Activated CD4-positive, alpha-beta T cell treated with anti-CD3 and anti-CD28 coated beads, Interleukin-2, Interleukin-4, amounts not matched to agents 100 ng/mL and 50 ng/mL, durations not matched to agents 16 hours and 8 hours (primary cell): ENCODE results near the gene ADCY2.

Experiments used
- DNase-seq: peaks from one replicate; pipeline ENCODE4 v3.0.0-alpha.2; 2020; ENCODE audit warnings: low spot score

ADCY2 gene

GRCh38 chr5:7793895-7794294, 398.0 kb downstream of the ADCY2 start:
- DNase-seq, result no peak

GRCh38 chr5:7794311-7794710, 398.4 kb downstream of the ADCY2 start:
- no peak for DNase-seq

DNA sequence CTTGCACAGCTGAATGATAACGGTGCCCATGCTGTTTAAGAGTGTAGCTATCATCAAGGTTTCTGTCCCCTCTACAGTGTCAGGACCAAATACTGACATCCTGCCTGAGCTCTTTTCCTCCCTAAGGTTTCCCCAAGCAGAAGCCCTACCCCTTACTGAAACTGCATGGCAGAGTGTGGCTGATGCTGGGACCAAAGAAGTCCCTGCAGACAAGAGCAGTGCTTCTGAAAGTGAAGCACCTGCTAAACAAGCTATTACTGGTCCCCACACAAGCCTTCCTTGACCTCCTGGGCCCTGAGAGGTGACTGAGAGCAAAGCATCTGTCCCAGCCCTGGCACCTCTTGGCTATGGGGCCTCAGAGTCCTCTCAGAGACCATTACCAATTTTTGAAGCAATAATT, 398.9 kb downstream of the ADCY2 start:
- no peak for DNase-seq

DNA sequence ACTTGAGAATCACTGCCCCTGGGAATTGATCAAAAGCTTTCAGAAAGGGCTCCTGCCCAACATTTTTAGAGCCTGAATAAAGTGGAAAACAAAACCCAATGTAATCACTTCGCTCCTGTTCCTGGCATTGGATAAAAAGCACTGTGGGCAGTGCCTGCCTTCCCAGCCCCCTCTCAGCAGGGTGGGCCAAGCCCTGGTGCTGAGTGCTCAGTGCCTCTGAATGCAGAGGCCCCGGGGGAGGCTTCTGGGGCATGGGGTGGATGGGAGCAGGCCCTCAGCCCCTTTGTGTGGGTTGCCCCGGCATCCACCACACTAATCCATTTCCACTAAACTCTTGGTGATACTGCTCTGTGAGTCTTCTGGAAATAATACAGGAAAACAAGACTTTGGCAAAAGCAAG, 399.4 kb downstream of the ADCY2 start:
- no peak for DNase-seq

DNA sequence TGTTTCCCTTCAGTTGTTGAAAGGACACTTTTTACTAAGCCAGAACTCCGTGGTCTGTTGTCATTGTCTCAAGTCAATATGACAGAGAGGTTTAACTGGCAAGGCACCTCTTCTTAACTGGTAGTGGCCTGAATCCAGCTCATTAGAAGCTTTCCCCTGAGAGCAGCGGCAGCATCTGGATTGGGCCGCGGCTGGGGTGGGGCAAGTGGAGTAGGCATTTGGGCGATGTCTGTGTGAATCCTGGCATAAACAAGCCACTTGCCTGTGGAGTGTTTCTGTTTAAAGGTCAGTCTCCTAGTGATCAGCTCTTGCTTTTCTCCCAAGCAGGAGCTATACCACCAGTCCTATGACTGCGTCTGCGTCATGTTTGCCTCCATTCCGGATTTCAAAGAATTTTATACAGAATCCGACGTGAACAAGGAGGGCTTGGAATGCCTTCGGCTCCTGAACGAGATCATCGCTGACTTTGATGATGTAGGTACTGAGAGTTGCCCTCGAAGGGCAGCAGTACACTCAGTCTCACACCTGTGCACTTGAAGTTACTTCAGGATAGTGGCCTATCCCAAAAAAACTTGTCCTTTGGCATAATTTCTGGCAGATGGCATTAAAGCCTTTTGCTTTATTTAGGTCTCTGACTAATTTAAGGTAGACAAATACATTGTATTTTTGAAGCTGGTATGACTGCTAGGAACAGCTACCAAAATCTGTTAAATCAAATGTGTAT, 406.1 kb downstream of the ADCY2 start:
- DNase-seq, result no peak

DNA sequence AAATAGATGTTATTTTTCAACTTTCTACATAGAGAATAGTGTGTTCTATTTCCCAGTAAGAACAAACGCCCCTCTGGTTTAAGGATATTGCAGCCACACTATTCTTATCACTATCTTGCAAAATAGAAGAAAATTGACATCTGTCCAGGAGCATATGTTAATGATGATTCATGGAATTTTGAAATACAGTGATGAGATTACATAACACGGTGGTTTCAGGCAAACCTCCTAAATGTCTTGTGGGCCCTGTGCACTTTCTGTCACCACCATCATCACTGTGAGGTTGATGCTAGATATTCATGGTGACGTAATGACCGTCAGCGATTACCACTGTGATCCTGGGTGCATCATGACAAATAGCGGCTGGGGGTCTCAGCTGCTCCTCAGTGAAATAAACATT, 406.9 kb downstream of the ADCY2 start:
- no peak for DNase-seq

DNA sequence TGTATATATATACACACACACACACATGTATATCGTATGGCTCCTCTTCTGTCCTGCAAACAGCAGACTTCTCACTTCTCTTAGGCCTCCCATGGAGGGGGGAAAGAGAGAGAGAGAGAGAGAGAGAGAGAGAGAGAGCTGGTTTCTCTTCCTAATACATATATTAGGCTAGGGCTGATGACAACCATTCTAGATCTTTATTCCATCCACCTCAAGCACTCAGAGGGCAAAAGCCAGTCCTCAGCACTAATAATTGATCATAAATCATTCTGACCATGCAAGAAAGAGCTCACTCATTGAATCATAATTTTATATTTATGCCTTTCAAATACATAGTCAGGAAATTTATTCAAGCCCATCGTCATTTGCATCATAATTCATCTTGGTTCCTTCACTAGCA, 408.0 kb downstream of the ADCY2 start:
- no peak for DNase-seq

DNA sequence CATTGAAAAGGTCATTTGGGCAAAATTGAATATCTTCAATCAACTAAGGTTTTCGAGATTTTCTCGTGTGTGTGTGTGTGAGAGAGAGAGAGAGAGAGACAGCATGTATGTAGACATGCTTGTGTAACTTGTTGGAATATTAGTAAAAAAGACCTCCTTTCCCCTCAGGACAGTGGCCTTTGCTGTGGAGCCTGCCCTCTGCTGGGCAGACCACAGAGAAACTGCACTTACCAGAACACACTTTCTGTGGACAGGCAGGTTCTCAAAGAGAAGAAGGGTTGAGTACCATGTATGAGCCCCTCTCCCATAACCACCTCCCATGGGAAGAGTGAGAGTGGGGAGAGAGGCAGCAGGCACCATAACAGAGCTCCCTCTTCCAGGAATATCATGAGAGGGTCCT, 409.4 kb downstream of the ADCY2 start:
- no peak for DNase-seq

DNA sequence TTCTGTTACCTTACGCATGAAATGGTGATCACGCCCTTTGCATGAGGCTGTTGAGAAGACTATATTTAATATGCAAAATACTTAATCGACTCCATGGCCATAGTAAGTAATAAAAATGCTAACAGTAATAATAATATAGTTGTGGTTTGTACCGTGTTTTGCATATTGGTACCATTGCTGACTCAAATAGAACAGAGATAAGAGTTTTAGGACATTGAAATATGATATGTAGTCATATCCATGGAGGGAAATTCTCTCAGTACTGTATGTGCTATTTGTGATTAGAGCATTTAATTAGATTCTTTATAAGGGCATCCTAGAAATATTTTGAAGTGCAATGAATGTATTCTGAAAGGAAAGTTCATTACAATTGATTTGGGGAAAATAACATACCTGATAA, 413.1 kb downstream of the ADCY2 start:
- no peak for DNase-seq

DNA sequence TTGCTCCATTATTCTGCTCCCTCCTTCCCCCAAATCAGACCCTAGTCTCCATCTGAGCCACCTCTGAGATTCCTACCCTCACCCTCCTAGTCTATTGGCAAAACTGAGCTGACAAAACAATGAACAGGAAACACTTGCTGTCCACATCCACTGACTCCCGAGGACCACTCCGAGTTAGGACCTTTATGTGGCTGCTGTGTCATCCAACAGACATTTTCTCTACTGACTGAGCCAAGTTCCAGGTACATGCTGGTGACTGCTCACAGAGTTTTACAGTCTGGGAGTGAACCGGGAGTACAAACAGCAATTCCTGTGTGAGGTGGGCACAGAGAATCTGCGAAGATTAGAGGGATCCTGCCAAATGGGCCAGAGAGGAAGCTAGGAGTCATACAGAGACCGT, 415.8 kb downstream of the ADCY2 start:
- DNase-seq, result no peak

DNA sequence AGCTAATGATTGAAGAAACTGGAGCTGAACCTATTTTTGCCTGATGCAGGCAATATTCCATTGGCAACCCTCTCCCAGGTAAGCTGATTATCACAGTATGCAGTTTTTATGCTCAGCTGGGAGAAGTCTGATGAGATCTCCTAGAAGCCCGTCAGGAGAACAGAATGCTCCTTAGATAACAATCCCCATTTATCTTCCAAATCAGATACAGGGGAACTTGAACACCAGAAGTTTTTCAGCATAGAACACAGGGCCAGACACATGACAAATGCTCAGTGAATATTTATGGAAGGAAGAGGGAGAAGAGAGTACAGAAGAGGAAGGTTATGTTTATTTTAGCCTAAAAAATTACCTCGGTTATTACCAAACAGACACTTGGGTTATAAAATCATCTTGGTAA, 417.1 kb downstream of the ADCY2 start:
- DNase-seq, result no peak

DNA sequence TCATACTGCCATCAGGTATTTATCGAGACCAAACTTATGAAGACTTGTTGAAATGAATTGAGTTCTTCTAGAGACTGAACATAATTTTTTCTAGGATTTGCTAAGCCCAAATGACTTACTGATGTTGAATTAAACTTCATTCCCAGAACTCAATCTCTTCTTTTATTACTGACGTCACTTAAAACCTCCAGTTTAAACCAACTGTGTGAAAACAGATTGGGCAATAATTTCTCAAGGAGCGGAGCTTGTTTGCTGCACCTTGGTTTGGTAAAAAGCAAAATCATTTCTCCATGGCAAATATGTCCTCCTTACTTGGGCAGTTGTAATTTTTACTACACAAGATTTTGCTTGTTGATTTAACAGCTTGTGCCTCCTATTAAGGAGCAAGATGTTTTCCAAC, 417.6 kb downstream of the ADCY2 start:
- no peak for DNase-seq

- no peak for DNase-seq
These were observed 418.9 kb downstream of the ADCY2 start for GRCh38 chr5:7814816-7815215.

DNA sequence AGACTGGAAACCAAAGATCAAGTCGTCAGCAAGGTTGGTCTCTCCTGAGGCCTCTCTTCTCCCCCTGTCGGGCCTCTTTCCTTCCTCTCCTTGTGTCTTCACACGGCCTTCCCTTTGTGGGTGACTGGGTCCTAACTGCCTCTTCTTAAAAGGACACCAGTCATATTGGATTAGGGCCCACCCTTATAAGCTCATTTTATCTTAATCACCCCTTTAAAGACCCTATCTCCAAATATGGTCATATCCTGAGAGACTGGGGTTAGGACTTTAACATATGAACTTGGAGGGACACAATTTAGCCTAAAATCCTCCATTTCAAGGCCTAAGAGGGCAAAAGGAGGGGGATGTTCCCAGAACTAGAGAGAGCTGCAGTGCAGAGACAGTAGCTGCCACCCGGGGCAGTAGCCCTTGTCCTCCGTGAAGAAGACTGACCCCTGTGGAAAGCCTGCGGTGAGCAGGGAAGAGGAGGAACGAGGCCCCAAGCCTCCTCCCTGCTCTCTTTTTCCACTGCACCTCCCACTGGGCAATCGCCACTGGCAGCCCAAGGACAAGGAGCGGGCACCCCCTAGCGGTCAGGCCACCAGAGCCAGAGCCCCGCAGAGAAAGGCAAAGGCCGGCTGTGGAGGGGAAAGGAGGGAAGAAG, 420.1 kb downstream of the ADCY2 start:
- peak; percentile 65 for DNase-seq

DNA sequence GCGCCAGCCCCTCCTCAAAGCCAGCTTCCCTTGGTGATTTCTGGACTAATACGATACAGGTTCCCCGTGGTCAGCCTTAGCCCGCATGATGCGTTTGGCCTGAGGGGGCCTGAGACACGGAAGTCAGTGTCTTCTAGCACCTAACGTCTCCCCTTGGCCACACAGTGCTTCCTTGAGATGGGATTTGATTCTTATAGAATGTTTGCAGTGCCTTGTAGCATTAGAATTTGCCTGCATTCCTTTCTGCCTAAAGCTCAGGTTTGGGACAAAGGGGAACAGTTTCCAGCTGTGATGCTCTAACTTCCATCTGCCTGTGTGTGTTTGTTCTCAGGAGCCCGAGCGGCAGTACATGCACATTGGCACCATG, 420.6 kb downstream of the ADCY2 start:
- no peak for DNase-seq

- no peak for DNase-seq
These were observed 426.5 kb downstream of the ADCY2 start for GRCh38 chr5:7822449-7822848.

GRCh38 chr5:7823594-7823993, 427.7 kb downstream of the ADCY2 start:
- DNase-seq, result no peak

GRCh38 chr5:7824995-7825394, 429.1 kb downstream of the ADCY2 start:
- no peak for DNase-seq

- DNase-seq, result no peak
These were observed 429.7 kb downstream of the ADCY2 start for GRCh38 chr5:7825630-7826029.

DNA sequence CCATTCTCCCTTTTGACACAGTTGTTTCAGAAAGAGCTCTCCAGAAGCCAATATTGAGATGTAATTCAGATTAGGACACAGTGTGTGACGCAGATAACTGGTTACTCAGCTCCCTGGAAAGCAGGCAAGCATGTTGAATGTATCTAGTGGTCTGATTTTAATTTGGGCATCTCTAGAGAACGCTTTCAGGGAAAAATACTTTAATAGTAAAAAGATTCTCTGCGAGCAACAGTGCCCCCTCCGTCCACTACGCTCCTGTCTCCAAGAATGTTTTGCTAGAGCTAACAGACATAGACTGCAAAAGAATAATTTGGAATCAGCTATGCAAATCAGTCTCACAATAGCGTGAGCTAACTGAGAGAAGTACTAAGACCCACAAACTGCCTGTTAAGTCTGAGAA, 431.7 kb downstream of the ADCY2 start:
- no peak for DNase-seq

DNA sequence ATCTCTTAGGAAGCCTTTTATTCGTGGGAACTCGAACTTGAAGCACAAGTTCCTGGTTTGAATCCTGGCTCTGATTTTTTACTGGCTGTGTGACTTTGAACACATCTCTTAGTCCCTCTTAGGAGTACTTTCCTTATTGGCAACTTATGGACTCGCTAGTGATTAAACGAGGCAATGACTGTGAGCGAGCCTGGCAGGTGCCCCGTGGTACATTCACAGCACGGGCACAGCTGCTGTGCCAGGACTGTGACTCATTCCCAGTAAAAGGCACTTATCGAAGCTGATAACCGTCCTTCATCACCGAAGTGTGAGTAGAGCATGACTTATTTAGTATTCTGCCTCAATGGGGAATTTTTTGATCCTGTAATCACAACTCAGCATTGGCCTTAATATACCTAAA, 432.3 kb downstream of the ADCY2 start:
- no peak for DNase-seq

- DNase-seq, result no peak
These were observed 439.0 kb downstream of the ADCY2 start for GRCh38 chr5:7834982-7835381.

GRCh38 chr5:7837403-7837802, 441.5 kb downstream of the ADCY2 start:
- DNase-seq, result no peak

DNA sequence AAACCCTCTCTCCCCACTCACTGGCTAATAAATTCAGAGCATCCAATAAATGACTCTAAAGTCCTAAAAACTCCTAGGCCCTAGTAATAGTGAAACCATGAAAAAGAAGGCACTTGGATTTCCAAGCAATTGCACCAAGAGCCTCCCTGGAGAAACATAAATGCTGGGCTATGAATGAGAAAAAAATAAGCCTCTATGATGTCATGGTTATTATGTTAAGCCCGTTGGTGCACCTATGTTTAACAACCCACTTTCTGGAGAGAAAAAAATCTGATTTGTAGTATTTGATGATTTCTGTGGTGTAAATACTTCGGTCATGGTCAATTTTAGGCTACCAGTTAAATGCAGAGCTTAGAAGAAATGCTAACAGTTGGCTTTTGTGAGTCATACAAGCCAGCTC, 446.6 kb downstream of the ADCY2 start:
- DNase-seq, result no peak
